NT2/D1 (cell line): Measurements from ENCODE around the gene CAMK1D.

ENCODE experiments used
- SUZ12 ChIP-seq: IDR thresholded peaks from 2 replicates; pipeline ENCODE4 v1.6.1; 2011; ENCODE audit not compliant: insufficient read length, insufficient read depth; ENCODE audit errors: extremely low read depth
- YY1 ChIP-seq: IDR thresholded peaks from 2 replicates; pipeline ENCODE4 v1.6.1; 2011; ENCODE audit not compliant: insufficient read length, insufficient read depth
- ZNF274 ChIP-seq: IDR thresholded peaks from 2 replicates; pipeline ENCODE4 v1.6.1; 2011; ENCODE audit warnings: mild to moderate bottlenecking, low read depth, low read length

DNA sequence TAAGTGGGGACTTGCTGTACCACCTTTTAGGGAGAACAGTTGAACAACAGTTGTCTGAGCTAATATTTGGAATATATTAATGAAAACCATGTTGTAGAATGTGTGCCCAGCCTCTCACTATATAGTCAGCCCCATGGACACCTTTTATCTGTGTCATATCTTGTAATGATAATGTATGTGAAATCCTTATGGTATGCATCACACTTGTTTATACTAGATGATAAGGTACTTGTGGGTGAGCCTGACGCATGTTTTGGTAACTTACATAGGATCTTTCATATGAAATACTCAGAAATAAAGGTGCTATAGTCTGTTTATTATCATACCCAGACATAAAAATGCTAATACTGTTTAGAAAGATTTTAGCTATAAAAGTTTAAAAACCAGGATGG lies 32.8 kb downstream of the CAMK1D start:
- TF ChIP-seq ZNF274 (no peak), YY1 (no peak), SUZ12 (no peak)
